GM21576 (cell line): ENCODE measurements around the gene HOXD11.

Source experiments
- ATAC-seq: cut with Tn5 transposase; IDR thresholded peaks from one replicate; pipeline ENCODE4 v1.9.1; 2021; ENCODE audit warnings: mild to moderate bottlenecking, moderate library complexity; ENCODE audit not compliant: unreplicated experiment

HOXD11 gene

DNA sequence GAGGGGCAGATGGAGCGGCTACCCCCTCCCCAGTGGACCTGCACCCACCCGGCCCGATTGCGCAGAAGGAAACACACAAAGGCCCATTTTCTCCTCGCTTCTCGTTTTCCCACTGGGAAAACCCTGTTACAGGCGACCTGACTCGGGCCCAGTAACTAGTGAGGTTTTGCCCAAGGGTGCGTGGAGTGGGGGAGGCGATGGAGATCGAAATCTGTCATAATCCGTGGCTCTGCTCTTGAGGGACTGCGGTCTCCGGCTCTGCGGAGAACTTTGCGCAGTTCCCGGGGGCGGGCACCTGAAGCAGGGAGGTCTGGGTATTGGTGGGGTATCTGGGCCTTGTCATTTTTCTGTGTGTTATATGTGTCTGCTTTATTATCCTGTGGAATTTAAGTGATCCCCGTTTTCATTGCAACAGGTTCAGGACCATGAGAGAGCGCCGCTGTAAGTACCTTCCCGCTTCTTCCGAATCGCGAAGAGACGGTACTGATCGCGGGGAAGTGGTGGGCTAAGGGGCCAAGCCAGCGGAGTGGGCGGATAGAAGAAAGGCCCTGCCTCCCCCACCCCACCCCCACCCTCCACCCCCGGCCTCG, 40.2 kb downstream of the HOXD11 start:
- no peak for ATAC-seq

DNA sequence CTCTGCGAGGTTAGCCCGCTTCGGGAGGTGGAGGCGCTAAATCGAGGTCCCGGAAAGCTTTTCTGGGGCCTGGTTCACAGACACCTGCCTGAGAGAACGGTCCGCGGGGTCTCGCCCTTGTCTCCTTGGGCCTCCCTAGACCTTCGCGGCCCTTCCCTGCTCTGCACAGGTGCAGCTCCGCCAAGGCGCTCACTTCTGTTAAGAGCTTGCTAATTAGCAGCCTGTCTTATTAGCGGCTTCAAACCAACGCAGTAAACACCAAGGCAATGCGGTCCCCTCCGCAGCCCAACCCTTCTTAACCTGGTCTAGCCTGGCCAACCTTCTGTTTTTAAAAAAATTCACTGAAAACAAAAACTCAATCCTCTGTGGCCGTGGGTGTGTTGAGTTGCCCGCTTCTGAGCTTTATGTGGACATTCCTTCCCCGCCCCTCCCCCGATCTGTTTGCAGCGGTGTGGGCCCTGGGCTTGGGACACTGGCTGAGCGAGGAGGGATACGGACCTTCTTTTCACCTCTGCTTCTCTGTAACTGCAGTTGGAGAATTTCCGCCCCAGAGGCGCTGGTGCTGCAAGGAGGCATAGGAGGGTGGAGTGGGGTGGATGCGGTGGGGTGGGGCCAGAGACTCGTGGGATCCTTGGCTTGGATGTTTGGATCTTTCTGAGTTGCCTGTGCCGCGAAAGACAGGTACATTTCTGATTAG, 40.9 kb downstream of the HOXD11 start:
- ATAC-seq: no peak

GRCh38 chr2:176148751-176149421, 41.8 kb downstream of the HOXD11 start:
- ATAC-seq: no peak

GRCh38 chr2:176149481-176149938, 42.4 kb downstream of the HOXD11 start:
- ATAC-seq: no peak

GRCh38 chr2:176149939-176150583, 43.0 kb downstream of the HOXD11 start:
- no peak for ATAC-seq

GRCh38 chr2:176150584-176151441, 43.7 kb downstream of the HOXD11 start:
- ATAC-seq: no peak

GRCh38 chr2:176151442-176152287, 44.6 kb downstream of the HOXD11 start, which contains the start of gene HOXD4:
Gene HOXD4 (plus strand): TSS chr2:176151550. CDS start chr2:176151634, 84 bp downstream.
- no peak for ATAC-seq

- no peak for ATAC-seq
Observed at GRCh38 chr2:176152350-176153181, 45.5 kb downstream of the HOXD11 start.

GRCh38 chr2:176154576-176155252, 47.6 kb downstream of the HOXD11 start:
- no peak for ATAC-seq

DNA sequence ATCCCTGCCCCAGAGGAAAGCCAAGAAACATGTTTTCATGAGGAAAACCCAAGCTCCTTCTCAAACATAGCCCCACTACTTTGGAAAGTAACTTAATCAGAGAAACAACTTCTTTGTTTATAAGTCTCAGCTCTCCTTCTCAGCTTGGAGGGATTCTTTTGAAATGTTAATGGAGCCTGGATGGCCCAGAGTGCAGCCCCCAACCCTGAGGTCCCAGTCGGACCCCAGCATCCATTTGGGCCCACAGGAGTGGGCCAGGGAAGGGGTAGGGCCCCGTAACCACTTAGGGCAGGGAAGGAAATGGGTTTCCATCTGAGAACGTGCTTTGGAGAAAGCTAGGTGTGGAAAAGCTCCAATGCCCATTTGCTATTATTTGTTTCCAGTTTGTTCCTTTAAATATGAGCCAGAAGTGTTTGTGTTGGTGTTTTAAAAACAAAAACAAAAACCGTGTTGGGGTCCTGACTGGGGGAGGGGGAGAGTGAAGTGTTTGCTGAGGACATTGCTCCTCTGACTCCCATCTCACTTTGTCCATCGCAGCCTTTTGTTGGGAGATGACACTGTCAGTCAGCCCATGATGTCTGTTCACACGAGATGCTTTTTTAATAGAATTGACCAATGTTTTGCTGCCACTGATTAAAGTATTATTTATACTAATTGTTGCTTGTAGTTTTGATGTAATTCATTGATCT, 48.4 kb downstream of the HOXD11 start:
- no peak for ATAC-seq

GRCh38 chr2:176156301-176156806, 49.3 kb downstream of the HOXD11 start:
- no peak for ATAC-seq

- no peak for ATAC-seq
Observed at GRCh38 chr2:176156807-176157498, 49.9 kb downstream of the HOXD11 start, which contains the start of gene HOXD3. Gene HOXD3 (plus strand): TSS chr2:176157307. CDS start chr2:176169115, 11,808 bp downstream.

DNA sequence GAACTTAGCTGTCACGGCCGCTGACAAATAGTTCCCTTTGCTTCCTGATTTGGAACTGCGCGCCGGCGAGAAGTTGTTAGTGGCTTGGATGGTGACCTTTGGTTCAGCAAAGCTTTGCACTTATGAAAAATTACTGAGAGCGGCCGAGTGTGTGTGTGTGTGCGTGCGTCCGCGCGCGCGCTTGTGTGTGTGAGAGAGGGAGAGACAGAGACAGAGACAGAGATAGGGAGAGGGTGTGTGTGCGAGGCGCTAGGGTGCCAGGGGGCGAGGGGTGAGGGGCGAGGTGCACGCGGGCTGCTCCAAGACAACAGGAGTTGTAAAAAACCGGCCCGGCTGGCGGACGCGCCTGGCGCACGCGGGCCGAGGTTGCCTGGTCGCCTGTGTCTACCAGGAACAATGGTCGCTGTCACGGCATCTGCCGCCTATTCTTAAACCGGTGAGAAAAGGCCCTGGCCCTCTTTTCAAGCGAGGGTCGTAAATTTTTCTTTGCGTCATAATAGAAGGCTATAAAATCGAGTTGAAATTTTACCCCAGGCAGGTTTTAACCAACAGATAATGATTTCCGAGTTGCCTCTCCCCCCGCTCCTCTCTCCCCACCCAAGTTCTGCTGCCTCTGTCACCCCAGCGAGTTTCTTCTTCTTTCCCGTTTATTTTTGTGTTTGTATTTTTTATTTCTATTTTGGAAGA, 50.6 kb downstream of the HOXD11 start:
- no peak for ATAC-seq

- no peak for ATAC-seq
Observed at GRCh38 chr2:176158186-176158591, 51.1 kb downstream of the HOXD11 start.

GRCh38 chr2:176158855-176159662, 52.0 kb downstream of the HOXD11 start:
- ATAC-seq: no peak
